GM21723 (cell line): Measurements from ENCODE around the gene ETFA.

Experiments used
- ATAC-seq: cut with Tn5 transposase; IDR thresholded peaks from one replicate; pipeline ENCODE4 v1.9.1; 2021; ENCODE audit warnings: mild to moderate bottlenecking, moderate library complexity; ENCODE audit not compliant: unreplicated experiment

ETFA gene

GRCh38 chr15:76340803-76341365 lies 29.6 kb upstream of the ETFA start:
- ATAC-seq, result no peak

GRCh38 chr15:76340198-76340802 lies 29.0 kb upstream of the ETFA start:
- no peak for ATAC-seq

GRCh38 chr15:76339305-76340197 lies 28.3 kb upstream of the ETFA start:
- ATAC-seq, result no peak

DNA sequence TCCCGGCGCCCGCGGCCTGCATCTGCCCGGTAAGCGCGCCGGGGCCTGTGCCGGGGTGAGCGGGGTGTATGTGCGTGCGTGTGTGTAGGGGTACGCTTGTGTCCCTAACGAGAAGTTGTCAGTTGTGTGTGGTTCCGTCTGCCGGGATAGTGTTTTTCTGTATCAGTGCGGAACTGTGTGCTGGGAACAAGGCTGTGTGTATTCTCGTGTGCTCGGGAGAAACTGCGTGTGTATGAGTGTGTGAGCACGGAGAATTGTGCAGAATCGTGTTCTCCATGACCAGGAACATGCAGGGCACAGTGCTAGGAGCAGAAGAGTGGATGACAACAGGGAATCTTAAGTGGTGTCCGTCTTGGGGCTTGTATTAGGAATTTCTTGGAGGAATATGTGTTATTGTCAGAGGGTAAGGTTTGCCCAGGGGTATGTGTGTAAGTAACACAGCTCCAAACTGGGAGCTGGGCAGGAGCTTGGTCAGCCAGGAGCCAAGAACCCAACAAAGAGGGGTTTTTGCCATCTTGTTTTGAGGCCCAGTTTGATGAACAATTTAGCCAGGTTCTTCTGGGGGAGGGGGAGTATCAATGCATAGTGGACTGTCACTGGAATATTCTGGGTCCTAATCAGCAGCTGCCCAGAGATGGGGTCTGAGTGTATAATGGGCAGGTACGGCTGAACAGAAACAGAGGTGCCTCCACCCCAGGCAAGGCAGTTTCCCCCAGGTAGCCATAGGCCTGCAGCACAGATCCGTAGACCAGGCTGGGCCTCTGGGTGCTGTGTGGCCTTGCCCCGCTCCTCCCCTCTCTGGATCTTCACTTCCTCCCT lies 27.4 kb upstream of the ETFA start:
- no peak for ATAC-seq

DNA sequence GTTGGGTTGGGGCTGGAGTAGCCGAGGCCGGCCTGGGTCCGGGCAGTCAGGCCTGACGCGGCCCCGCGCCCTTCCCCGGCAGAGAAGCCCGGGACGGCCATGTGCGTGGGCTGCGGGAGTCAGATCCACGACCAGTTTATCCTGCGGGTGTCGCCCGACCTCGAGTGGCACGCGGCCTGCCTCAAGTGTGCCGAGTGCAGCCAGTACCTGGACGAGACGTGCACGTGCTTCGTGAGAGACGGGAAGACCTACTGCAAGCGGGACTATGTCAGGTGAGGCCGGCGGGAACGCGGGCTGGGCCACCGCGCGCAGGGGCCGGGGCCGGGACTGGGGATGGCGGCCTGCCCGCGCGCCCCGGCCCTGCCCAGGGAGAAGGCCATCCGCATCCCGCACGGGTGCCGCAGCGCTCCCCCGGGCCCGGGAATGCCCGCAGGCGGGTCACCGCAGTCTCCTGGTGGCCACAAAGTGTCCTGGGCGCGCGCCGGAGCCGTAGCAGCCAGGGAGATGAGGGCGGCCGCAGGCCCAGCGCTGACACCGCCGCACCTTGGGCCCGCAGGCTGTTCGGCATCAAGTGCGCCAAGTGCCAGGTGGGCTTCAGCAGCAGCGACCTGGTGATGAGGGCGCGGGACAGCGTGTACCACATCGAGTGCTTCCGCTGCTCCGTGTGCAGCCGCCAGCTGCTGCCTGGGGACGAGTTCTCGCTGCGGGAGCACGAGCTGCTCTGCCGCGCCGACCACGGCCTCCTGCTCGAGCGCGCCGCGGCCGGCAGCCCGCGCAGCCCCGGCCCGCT lies 26.6 kb upstream of the ETFA start:
- no peak for ATAC-seq

GRCh38 chr15:76337059-76337695 lies 25.9 kb upstream of the ETFA start:
- ATAC-seq, result no peak

DNA sequence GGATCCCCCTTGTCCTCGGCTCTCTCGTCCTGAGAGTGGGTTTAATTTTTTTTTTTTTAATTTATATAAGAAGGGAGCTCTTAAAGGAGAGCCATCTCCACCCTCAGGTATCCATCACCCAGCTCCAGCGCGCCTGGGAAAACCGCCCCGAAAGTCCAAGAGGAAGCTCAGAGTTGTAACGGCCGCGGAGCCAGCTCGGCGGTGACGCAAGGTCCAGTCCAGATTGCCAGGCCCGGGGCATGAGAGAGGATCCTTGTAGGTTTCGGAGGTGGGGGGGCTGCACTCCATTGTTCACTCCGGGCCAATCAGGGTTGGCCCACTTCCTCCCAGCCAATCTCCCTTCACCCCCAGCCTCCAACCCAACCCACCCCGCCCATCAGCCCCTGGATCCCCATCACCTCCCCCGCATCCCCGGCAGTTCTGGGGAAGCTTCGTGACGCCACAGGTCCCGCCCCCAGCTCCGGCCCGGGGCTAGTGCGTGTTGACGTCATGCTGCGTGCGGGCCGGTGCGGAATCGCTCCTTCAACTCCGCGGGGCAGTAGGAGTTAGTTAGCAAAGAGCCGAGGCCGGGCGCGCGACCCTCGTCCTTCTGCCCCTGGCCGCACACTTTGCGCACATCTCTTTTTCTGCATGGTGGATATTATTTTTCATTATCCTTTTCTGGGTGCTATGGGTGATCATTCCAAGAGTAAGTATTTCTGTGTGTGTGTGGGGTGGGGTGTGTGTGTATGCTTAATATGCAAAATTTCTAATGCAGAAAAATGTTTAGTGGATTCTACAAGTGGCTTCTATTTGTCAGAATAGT lies 25.2 kb upstream of the ETFA start, which contains the start of gene ISL2:
Gene ISL2 (plus strand): TSS at position 520 of the 805 bp plus-strand sequence. CDS start 111 bp downstream, at position 631.
- peak; percentile 48 for ATAC-seq

GRCh38 chr15:76335307-76336253 lies 24.3 kb upstream of the ETFA start:
- ATAC-seq, result no peak

DNA sequence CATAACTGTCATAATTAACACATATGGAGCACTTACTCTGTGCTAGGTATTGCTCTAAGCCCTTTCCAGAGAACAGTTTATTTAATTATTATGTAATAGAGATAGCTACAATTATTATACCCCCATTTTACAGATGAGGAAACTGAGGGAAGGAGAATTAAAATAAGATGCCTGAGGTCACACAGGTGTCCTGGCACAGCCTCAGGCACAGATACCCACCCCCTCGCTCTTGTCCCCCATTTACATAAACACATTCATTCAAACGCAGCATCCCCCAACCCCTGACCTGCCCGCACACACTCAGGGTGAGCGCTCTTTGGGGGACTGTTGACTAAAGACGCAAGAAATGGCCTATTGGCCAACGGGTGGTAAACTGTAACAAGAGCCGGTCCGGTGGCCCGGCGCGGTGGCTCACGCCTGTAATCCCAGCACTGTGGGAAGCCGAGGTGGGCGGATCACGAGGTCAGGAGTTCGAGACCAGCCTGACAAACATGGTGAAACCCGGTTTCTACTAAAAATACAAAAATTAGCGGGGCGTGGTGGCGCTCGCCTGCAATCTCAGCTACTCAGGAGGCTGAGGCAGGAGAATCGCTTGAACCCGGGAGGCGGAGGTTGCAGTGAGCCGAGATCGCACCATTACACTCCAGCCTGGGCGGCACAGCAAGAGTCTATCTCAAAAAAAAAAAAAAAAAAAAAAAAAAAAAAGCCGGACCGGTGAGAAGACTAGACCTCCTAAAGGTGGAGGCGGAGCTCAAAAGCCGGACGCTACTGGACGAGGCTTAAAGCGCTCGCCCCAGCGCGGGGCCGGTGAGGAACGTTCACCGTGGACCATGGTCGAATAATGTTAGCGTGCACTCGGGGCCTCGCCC lies 23.4 kb upstream of the ETFA start:
- no peak for ATAC-seq

DNA sequence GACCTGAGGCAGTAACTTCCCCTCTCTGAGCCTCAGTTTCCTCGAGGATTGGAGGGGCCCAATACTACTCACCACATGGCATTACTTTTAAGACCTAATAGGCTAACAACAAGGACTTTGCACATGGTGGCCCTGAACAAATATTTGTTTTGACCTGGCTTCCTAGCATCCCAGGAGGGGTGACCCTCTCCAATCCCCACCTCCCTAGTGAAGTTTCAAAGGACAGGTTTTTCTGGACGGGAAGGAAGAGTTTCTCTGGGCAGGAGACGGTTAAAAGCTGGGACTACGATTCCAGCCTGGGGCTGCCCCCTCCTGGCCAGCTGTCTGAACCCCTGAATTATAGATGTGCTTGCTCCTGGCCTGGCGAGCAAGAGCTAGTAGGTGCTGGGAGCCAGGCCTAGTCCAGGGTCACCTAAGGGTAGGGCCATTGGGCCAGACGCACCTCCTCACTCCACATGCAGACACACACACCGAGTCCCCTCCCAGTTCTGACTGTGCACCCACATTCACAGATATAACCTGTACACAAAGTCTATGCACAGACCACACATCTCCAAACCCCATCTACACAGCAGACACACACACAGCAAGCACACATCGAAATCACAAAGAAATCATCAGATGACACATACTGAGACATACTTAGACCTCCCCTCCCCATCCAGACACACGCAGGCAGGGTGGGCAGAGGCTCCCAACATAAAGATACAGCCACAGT lies 22.6 kb upstream of the ETFA start:
- no peak for ATAC-seq

DNA sequence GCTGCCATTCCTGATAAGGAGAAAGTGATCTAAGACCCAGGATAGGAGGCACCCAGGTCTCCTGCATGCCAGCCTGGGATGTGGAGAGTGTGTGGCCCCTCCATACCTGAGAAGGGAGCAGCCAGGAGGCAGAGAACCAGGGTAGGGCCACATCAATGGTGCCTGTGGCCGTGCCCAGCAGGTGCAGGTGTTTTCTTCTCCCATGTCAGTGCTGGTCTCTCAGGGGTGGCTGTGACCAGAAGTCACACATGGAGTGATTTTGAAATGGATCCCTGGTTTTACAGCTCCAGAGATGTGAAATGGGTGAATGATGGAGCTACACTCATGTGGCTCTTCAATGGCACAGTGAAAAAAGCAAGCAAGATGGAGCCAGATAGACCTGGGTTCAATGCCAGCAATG lies 22.0 kb upstream of the ETFA start:
- ATAC-seq, result no peak

GRCh38 chr15:76332796-76333195 lies 21.5 kb upstream of the ETFA start:
- no peak for ATAC-seq

- no peak for ATAC-seq
Measured at GRCh38 chr15:76330080-76330680, 18.9 kb upstream of the ETFA start.

DNA sequence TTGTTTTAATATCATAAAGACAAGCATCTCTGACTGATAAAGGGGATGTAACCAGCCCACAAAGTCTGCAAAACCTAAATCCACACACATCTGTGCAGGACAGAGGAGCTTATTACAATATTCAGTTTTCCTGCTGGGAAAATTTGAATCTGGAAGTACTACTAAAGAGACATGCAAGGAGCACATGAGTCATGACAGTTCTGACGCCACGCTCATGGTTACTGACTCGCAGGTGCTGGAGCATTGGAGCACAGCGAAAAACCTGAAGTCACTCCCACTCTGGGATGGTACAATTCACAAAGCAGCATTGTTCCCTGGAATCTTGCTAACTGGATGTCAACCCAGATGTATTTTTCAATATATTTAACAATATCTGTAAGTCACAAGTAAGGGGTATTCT lies 17.7 kb upstream of the ETFA start:
- no peak for ATAC-seq

- ATAC-seq, result no peak
Measured at GRCh38 chr15:76328106-76328696, 16.9 kb upstream of the ETFA start.
